Measurements from ENCODE around the gene TREX2.

The TREX2 gene

GRCh38 chrX:153475271-153475670 lies 29.4 kb upstream of the TREX2 start:
- no peak for DNase-seq

- peak; percentile 56 for DNase-seq
These were observed 28.9 kb upstream of the TREX2 start for GRCh38 chrX:153474718-153475117.

- DNase-seq = no peak
These were observed 28.4 kb upstream of the TREX2 start for GRCh38 chrX:153474266-153474665.

GRCh38 chrX:153473126-153473525 lies 27.3 kb upstream of the TREX2 start:
- DNase-seq = no peak

- no peak for DNase-seq
These were observed 25.9 kb upstream of the TREX2 start for GRCh38 chrX:153471663-153472280.

GRCh38 chrX:153470411-153471363 lies 24.8 kb upstream of the TREX2 start, which contains the start of gene HAUS7:
HAUS7 (minus strand) TSS chrX:153470576; CDS start chrX:153470557, 19 bp downstream.
- peak; percentile 91 for DNase-seq

GRCh38 chrX:153469811-153470410 lies 24.1 kb upstream of the TREX2 start:
- DNase-seq = no peak

GRCh38 chrX:153468008-153468580 lies 22.2 kb upstream of the TREX2 start:
- DNase-seq = no peak

GRCh38 chrX:153465691-153466380 lies 20.0 kb upstream of the TREX2 start:
- no peak for DNase-seq

- no peak for DNase-seq
These were observed 18.3 kb upstream of the TREX2 start for GRCh38 chrX:153464116-153464515.

- DNase-seq = no peak
These were observed 17.7 kb upstream of the TREX2 start for GRCh38 chrX:153463556-153463955.

GRCh38 chrX:153463031-153463430 lies 17.2 kb upstream of the TREX2 start:
- DNase-seq = no peak

GRCh38 chrX:153462291-153462690 lies 16.4 kb upstream of the TREX2 start:
- DNase-seq = no peak

- peak; percentile 55 for DNase-seq
These were observed 15.0 kb upstream of the TREX2 start for GRCh38 chrX:153460826-153461225.

GRCh38 chrX:153459986-153460385 lies 14.1 kb upstream of the TREX2 start:
- no peak for DNase-seq

GRCh38 chrX:153458476-153458875 lies 12.6 kb upstream of the TREX2 start:
- no peak for DNase-seq

- DNase-seq = no peak
These were observed 12.1 kb upstream of the TREX2 start for GRCh38 chrX:153457827-153458466.

- no peak for DNase-seq
These were observed 11.4 kb upstream of the TREX2 start for GRCh38 chrX:153457136-153457825.

GRCh38 chrX:153456704-153457103 lies 10.8 kb upstream of the TREX2 start:
- no peak for DNase-seq

GRCh38 chrX:153456161-153456560 lies 10.3 kb upstream of the TREX2 start:
- DNase-seq = no peak

- DNase-seq = no peak
These were observed 9.7 kb upstream of the TREX2 start for GRCh38 chrX:153455571-153455970.
